Measurements from ENCODE around the gene NCKAP5L. TPM values are rescaled to one million over a fixed set of nuclear protein-coding genes. Genes with fewer than 3 reads are reported as not detected.

The NCKAP5L gene
- total RNA-seq, 3 donors from 2014 or later (not counting 1 experiment from before 2014, with no cell fraction given) = 16.7 to 19.3 (median 16.8) TPM

- H3K4me1 ChIP-seq (ENCODE audit: control insufficient read depth, insufficient read depth, low read length) = no peaks in the 10 kb centered on the region
- no peaks in the 10 kb centered on the region for H3K27me3 ChIP-seq (ENCODE audit: control insufficient read depth, insufficient read depth, low read length)
- TF ChIP-seq CTCF (IDR thresholded peaks at IDR 0.05) = no peak
- no peaks in the 10 kb centered on the region for H3K9me3 ChIP-seq (ENCODE audit: control insufficient read depth, insufficient read depth, low read length)
- H3K27ac Mint-ChIP-seq = no peak overlapping the region
- 94% methylated on average over 3 of the region's 4 CpGs for WGBS (ENCODE audit: insufficient coverage)
- no peaks in the 10 kb centered on the region for H3K27me3 Mint-ChIP-seq (ENCODE audit: low read depth in 2 of 2)
- intact Hi-C loops (cut with micrococcal nuclease) = no loop called here
- H3K9me3 Mint-ChIP-seq = no peaks in the 10 kb centered on the region
- no peak overlapping the region for H3K27ac ChIP-seq (ENCODE audit: low read length)
- ATAC-seq (no peak), DNase-seq (no peak)
- peaks cover 7 to 8% of the 10 kb centered on the region in 2 donors for H3K4me1 Mint-ChIP-seq
- peaks cover 5% of the 10 kb centered on the region for H3K36me3 ChIP-seq (ENCODE audit: control insufficient read depth, insufficient read depth, low read length)
- no peaks in the 10 kb centered on the region for H3K36me3 Mint-ChIP-seq
- H3K4me3 ChIP-seq (ENCODE audit: low read length) = no peak overlapping the region
- H3K4me3 Mint-ChIP-seq = no peak overlapping the region
Observed at GRCh38 chr12:49809381-49809905, 18.8 kb downstream of the NCKAP5L start.

GRCh38 chr12:49808686-49809380 lies 19.4 kb downstream of the NCKAP5L start:
- H3K4me1 Mint-ChIP-seq = peaks cover 7 to 8% of the 10 kb centered on the region in 2 donors
- TF ChIP-seq CTCF (IDR thresholded peaks at IDR 0.05) = no peak
- no peaks in the 10 kb centered on the region for H3K27me3 Mint-ChIP-seq (ENCODE audit: low read depth in 2 of 2)
- H3K36me3 Mint-ChIP-seq = no peaks in the 10 kb centered on the region
- no peak overlapping the region for H3K27ac ChIP-seq (ENCODE audit: low read length)
- no peak overlapping the region for H3K4me3 Mint-ChIP-seq
- no peak for DNase-seq
- ATAC-seq = no peak
- H3K4me3 ChIP-seq (ENCODE audit: low read length) = no peak overlapping the region
- no peaks in the 10 kb centered on the region for H3K9me3 ChIP-seq (ENCODE audit: control insufficient read depth, insufficient read depth, low read length)
- peaks cover 6% of the 10 kb centered on the region for H3K36me3 ChIP-seq (ENCODE audit: control insufficient read depth, insufficient read depth, low read length)
- H3K4me1 ChIP-seq (ENCODE audit: control insufficient read depth, insufficient read depth, low read length) = no peaks in the 10 kb centered on the region
- intact Hi-C loops (cut with micrococcal nuclease) = no loop called here
- H3K27ac Mint-ChIP-seq = no peak overlapping the region
- no peaks in the 10 kb centered on the region for H3K27me3 ChIP-seq (ENCODE audit: control insufficient read depth, insufficient read depth, low read length)
- 87% methylated on average over 13 of the region's 14 CpGs for WGBS (ENCODE audit: insufficient coverage)
- no peaks in the 10 kb centered on the region for H3K9me3 Mint-ChIP-seq

GRCh38 chr12:49807991-49808580 lies 20.1 kb downstream of the NCKAP5L start:
- no peak overlapping the region for H3K4me3 Mint-ChIP-seq
- no peak overlapping the region for H3K27ac ChIP-seq (ENCODE audit: low read length)
- no peaks in the 10 kb centered on the region for H3K9me3 ChIP-seq (ENCODE audit: control insufficient read depth, insufficient read depth, low read length)
- H3K4me1 Mint-ChIP-seq = peaks cover 7 to 8% of the 10 kb centered on the region in 2 donors
- DNase-seq (no peak), ATAC-seq (no peak)
- intact Hi-C loops (cut with micrococcal nuclease) = no loop called here
- H3K9me3 Mint-ChIP-seq = no peaks in the 10 kb centered on the region
- no peak overlapping the region for H3K27ac Mint-ChIP-seq
- peaks cover 9% of the 10 kb centered on the region for H3K36me3 ChIP-seq (ENCODE audit: control insufficient read depth, insufficient read depth, low read length)
- WGBS (ENCODE audit: insufficient coverage) = 88% methylated on average over 12 of the region's 12 CpGs
- no peaks in the 10 kb centered on the region for H3K4me1 ChIP-seq (ENCODE audit: control insufficient read depth, insufficient read depth, low read length)
- H3K27me3 Mint-ChIP-seq (ENCODE audit: low read depth in 2 of 2) = no peaks in the 10 kb centered on the region
- no peaks in the 10 kb centered on the region for H3K27me3 ChIP-seq (ENCODE audit: control insufficient read depth, insufficient read depth, low read length)
- no peak overlapping the region for H3K4me3 ChIP-seq (ENCODE audit: low read length)
- no peak for TF ChIP-seq CTCF (IDR thresholded peaks at IDR 0.05)
- H3K36me3 Mint-ChIP-seq = no peaks in the 10 kb centered on the region
